A549 (cell line): ENCODE data around the gene ANXA2. TPM values are rescaled to one million over a fixed set of nuclear protein-coding genes. Genes with fewer than 3 reads are reported as not detected.

Experiments used
- ATAC-seq, 2 experiments: fragments of 200-7000 bp in 1 of 2; fragments of >200 bp in 1 of 2; cut with Nextera tagmentation in 1 of 2; cut with Tn5 transposase in 1 of 2; 3 replicates each; pipeline versions ENCODE4 v1.8.0 to v1.9.1; 2018 to 2020; ENCODE audit warnings: mild to moderate bottlenecking in 1 of 2, moderate library complexity in 1 of 2
- CTCF ChIA-PET: fragments of 300-600 bp; sonication (Branson Sonifier 250); formaldehyde crosslinking; extraction: SDS; loops from one replicate; lab custom pipeline; 2021; ENCODE audit warnings: antibody characterized with exemption, inconsistent platforms; lab: Yijun Ruan, JAX
- POLR2A ChIA-PET: fragments of 350-600 bp; formaldehyde crosslinking; extraction: SDS; loops from one replicate; lab custom pipeline; 2021; ENCODE audit warnings: antibody characterized with exemption, inconsistent platforms; lab: Yijun Ruan, JAX
- DNase-seq, 2 experiments: peaks; one replicate each; pipeline versions ENCODE4 v3.0.0 to v3.0.0-alpha.2; 2011 to 2016; ENCODE audit warnings: low read depth in 1 of 2, low spot score in 1 of 2
- FAIRE-seq: peaks from 2 replicates; lab custom pipeline; 2011; peaks lifted over from hg19 to GRCh38; lab: Jason Lieb, UNC
- H3K27ac ChIP-seq, 2 experiments: fragments of >200 bp; sonication (Bioruptor Twin); formaldehyde crosslinking; 3 replicates each; pipeline ENCODE4 v1.5.1; 2016 to 2017
- H3K4me1 ChIP-seq: fragments of >200 bp; sonication (Bioruptor Twin); formaldehyde crosslinking; 3 replicates; pipeline ENCODE4 v1.6.1; 2016
- H3K4me2 ChIP-seq: fragments of >200 bp; sonication (Bioruptor Twin); formaldehyde crosslinking; 3 replicates; pipeline ENCODE4 v1.6.1; 2016
- H3K4me3 ChIP-seq: fragments of >200 bp; sonication (Bioruptor Twin); formaldehyde crosslinking; 3 replicates; pipeline ENCODE4 v1.5.1; 2016
- H3K9me3 ChIP-seq: fragments of >200 bp; sonication (Bioruptor Twin); formaldehyde crosslinking; 3 replicates; pipeline ENCODE4 v1.6.1; 2016
- BHLHE40 ChIP-seq: IDR thresholded peaks from 2 replicates; pipeline ENCODE4 v1.6.1; 2012; ENCODE audit warnings: low read depth, low read length, inconsistent platforms
- CBX8 ChIP-seq: fragments of 200-600 bp; sonication (generic); IDR thresholded peaks from 2 replicates; pipeline ENCODE4 v1.6.1; 2016
- CHD2 ChIP-seq: fragments of 150-350 bp; IDR thresholded peaks from 2 replicates; pipeline ENCODE4 v1.6.1; 2014; ENCODE audit warnings: low read length; ENCODE audit not compliant: partially characterized antibody
- CHD4 ChIP-seq: fragments of 200-600 bp; sonication (generic); IDR thresholded peaks from 2 replicates; pipeline ENCODE4 v1.6.1; 2016; ENCODE audit warnings: antibody characterized with exemption, mild to moderate bottlenecking, borderline replicate concordance
- EHF ChIP-seq: fragments of 250-450 bp; sonication (Bioruptor Pico); IDR thresholded peaks from 2 replicates; pipeline ENCODE4 v1.5.0; 2020; ENCODE audit warnings: mild to moderate bottlenecking
- EHMT2 ChIP-seq: fragments of 200-600 bp; sonication (generic); IDR thresholded peaks from 2 replicates; pipeline ENCODE4 v1.6.1; 2016; ENCODE audit warnings: antibody characterized with exemption, low read depth, mild to moderate bottlenecking, moderate library complexity
- EP300 ChIP-seq, 2 experiments: fragments of >200 bp; sonication (Bioruptor Twin); formaldehyde crosslinking; IDR thresholded peaks; 2 replicates in 1 of 2; 3 replicates in 1 of 2; pipeline ENCODE4 v1.6.1; 2016 to 2017
- FOSL2 ChIP-seq, 2 experiments: fragments of 450-650 bp in 1 of 2; fragments of >200 bp in 1 of 2; sonication (Bioruptor Twin) in 1 of 2; formaldehyde crosslinking; IDR thresholded peaks; 2 replicates each; pipeline versions ENCODE4 v1.5.0 to v1.6.1; 2016 to 2020; ENCODE audit warnings: mild to moderate bottlenecking in 1 of 2, moderate library complexity in 1 of 2
- FOXS1 ChIP-seq: fragments of 250-450 bp; sonication (Bioruptor Pico); IDR thresholded peaks from 2 replicates; pipeline ENCODE4 v1.5.0; 2020; ENCODE audit warnings: mild to moderate bottlenecking, moderate library complexity
- GATA3 ChIP-seq: IDR thresholded peaks from 2 replicates; pipeline ENCODE4 v1.6.1; 2012; ENCODE audit warnings: borderline replicate concordance
- HDAC2 ChIP-seq: fragments of 200-600 bp; sonication (generic); IDR thresholded peaks from 2 replicates; pipeline ENCODE4 v1.6.1; 2016
- HEYL ChIP-seq: fragments of 250-450 bp; sonication (Bioruptor Pico); IDR thresholded peaks from 2 replicates; pipeline ENCODE4 v1.8.0; 2021; ENCODE audit warnings: mild to moderate bottlenecking, moderate library complexity
- HOXA7 ChIP-seq: fragments of 250-450 bp; sonication (Bioruptor Pico); IDR thresholded peaks from 2 replicates; pipeline ENCODE4 v1.5.0; 2020; ENCODE audit warnings: mild to moderate bottlenecking, moderate library complexity
- HOXB13 ChIP-seq: fragments of 250-450 bp; sonication (Bioruptor Pico); IDR thresholded peaks from 2 replicates; pipeline ENCODE4 v1.5.0; 2020; ENCODE audit warnings: low read depth, mild to moderate bottlenecking, moderate library complexity
- HOXB5 ChIP-seq: fragments of 250-450 bp; sonication (Bioruptor Pico); IDR thresholded peaks from 2 replicates; pipeline ENCODE4 v1.5.0; 2020; ENCODE audit warnings: mild to moderate bottlenecking, moderate library complexity
- KDM5A ChIP-seq: fragments of 200-600 bp; sonication (generic); IDR thresholded peaks from 2 replicates; pipeline ENCODE4 v1.6.1; 2016; ENCODE audit warnings: antibody characterized with exemption, mild to moderate bottlenecking
- MAFK ChIP-seq: fragments of 450-650 bp; IDR thresholded peaks from 2 replicates; pipeline ENCODE4 v1.6.1; 2014; ENCODE audit not compliant: partially characterized antibody
- MAZ ChIP-seq: fragments of 150-350 bp; IDR thresholded peaks from 2 replicates; pipeline ENCODE4 v1.6.1; 2014; ENCODE audit warnings: antibody characterized with exemption, low read depth, low read length, borderline replicate concordance
- MYC ChIP-seq: IDR thresholded peaks from 2 replicates; pipeline ENCODE4 v1.6.1; 2012; ENCODE audit warnings: mild to moderate bottlenecking, inconsistent platforms, low read length, improper control_type of control experiment, borderline replicate concordance
- POLR2A ChIP-seq: IDR thresholded peaks from 2 replicates; pipeline ENCODE4 v1.6.1; 2012; ENCODE audit warnings: mild to moderate bottlenecking, low read length
- RFX5 ChIP-seq: fragments of 450-650 bp; IDR thresholded peaks from 2 replicates; pipeline ENCODE4 v1.7.1; 2014; ENCODE audit warnings: antibody characterized with exemption, mild to moderate bottlenecking, moderate library complexity
- SREBF2 ChIP-seq: fragments of 450-650 bp; IDR thresholded peaks from 2 replicates; pipeline ENCODE4 v1.6.1; 2014; ENCODE audit warnings: mild to moderate bottlenecking, moderate library complexity
- ZFP36 ChIP-seq: fragments of 450-650 bp; IDR thresholded peaks from 2 replicates; pipeline ENCODE4 v1.6.1; 2014; ENCODE audit warnings: borderline replicate concordance; ENCODE audit not compliant: partially characterized antibody
- ZNF302 ChIP-seq: fragments of 250-450 bp; sonication (Bioruptor Pico); IDR thresholded peaks from 2 replicates; pipeline ENCODE4 v1.9.0; 2021; ENCODE audit warnings: inconsistent platforms, mild to moderate bottlenecking, moderate library complexity
- polyA plus RNA-seq, 4 experiments: library from polyadenylated mRNA; depleted of rRNA in 3 of 4; stranded (reverse); fragments of >200 nt; fragmentation: RNase III in 1 of 4; extraction: RNeasy Plus Mini Kit Qiagen cat#74134 plus additional on column Dnase treatment in 1 of 4; gene quantifications; 2 replicates in 3 of 4; 3 replicates in 1 of 4; pipeline ENCODE4 v1.2.3, GENCODE V29; 2011 to 2017
- TF ChIP-seq, protein P1 (sequence below): fragments of >200 bp; sonication (Bioruptor Twin); formaldehyde crosslinking; IDR thresholded peaks from 3 replicates; pipeline ENCODE4 v1.6.1; 2016
- TF ChIP-seq, protein P2 (sequence below): fragments of 450-650 bp; IDR thresholded peaks from 2 replicates; pipeline ENCODE4 v1.6.1; 2014; ENCODE audit warnings: antibody characterized with exemption
- TF ChIP-seq, protein P3 (sequence below): fragments of 150-350 bp; IDR thresholded peaks from 2 replicates; pipeline ENCODE4 v1.6.1; 2014; ENCODE audit warnings: low read depth, mild to moderate bottlenecking, low read length
- TF ChIP-seq, protein P4 (sequence below): fragments of 250-450 bp; sonication (Bioruptor Pico); IDR thresholded peaks from 2 replicates; pipeline ENCODE4 v1.5.0; 2021; ENCODE audit warnings: mild to moderate bottlenecking, moderate library complexity, borderline replicate concordance
- TF ChIP-seq, protein P5 (sequence below): IDR thresholded peaks from 2 replicates; pipeline ENCODE4 v1.6.1; 2012
- TF ChIP-seq, protein P6 (sequence below): IDR thresholded peaks from 2 replicates; pipeline ENCODE4 v1.6.1; 2012; ENCODE audit warnings: low read depth, borderline replicate concordance
- TF ChIP-seq, protein P7 (sequence below): fragments of >200 bp; sonication (Bioruptor Twin); formaldehyde crosslinking; IDR thresholded peaks from 3 replicates; pipeline ENCODE4 v1.5.1; 2016

ANXA2 gene
- polyA plus RNA-seq, 2 of the 4 experiments (the other 2 are of a cell fraction), result 4,707 to 5,746 TPM

DNA sequence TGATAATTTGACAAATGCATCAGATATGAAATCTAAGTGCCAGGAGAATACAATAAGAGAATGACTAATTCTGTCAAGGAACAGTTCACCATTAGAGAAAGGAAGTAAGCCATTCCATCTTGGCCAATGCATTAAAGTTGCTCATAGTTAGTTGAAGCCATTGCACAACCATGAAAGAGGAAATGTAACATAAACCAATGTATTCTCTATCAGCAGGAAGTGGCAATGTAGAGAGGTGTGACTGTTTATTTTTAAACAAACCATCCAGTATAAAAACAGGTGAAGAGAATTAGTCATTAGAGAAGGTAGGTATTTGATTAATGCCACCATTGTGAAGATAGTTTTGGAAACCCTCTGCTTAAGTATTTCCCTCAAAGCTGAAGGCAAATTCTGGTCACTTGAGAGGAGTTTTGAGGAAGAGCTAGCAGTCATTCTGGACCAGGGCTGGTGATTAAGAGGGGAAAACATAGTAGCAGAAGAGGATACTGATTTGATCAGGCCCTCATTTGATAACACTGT lies 10.7 kb upstream of the ANXA2 start (continued):
- TF ChIP-seq KDM5A (no peak), HDAC2 (no peak), POLR2A (no peak), FOSL2 (IDR thresholded peaks at IDR 0.05) (peak; percentile 91), FOSL2 (CRISPR knock-in tag; IDR thresholded peaks at IDR 0.05) (peak; percentile 95), CBX8 (no peak), BHLHE40 (no peak), SREBF2 (no peak), GATA3 (peak; percentile 96), EHMT2 (no peak), HOXA7 (CRISPR knock-in tag) (no peak), EHF (CRISPR knock-in tag) (peak; percentile 95), MAZ (no peak), CHD2 (no peak), HOXB5 (peak; percentile 54; the same call in 1 of the 2 replicates), MYC (no peak), ZFP36 (no peak), EP300 (IDR thresholded peaks at IDR 0.05) (peak; percentile 82 to 90; a peak in 3 of 5 replicates)
- TF ChIP-seq, protein P1, sequence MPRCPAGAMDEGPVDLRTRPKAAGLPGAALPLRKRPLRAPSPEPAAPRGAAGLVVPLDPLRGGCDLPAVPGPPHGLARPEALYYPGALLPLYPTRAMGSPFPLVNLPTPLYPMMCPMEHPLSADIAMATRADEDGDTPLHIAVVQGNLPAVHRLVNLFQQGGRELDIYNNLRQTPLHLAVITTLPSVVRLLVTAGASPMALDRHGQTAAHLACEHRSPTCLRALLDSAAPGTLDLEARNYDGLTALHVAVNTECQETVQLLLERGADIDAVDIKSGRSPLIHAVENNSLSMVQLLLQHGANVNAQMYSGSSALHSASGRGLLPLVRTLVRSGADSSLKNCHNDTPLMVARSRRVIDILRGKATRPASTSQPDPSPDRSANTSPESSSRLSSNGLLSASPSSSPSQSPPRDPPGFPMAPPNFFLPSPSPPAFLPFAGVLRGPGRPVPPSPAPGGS, result peak; percentile 90; the same call in 1 of the 3 replicates
- TF ChIP-seq, protein P2, sequence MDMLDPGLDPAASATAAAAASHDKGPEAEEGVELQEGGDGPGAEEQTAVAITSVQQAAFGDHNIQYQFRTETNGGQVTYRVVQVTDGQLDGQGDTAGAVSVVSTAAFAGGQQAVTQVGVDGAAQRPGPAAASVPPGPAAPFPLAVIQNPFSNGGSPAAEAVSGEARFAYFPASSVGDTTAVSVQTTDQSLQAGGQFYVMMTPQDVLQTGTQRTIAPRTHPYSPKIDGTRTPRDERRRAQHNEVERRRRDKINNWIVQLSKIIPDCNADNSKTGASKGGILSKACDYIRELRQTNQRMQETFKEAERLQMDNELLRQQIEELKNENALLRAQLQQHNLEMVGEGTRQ, result no peak
- TF ChIP-seq, protein P3, sequence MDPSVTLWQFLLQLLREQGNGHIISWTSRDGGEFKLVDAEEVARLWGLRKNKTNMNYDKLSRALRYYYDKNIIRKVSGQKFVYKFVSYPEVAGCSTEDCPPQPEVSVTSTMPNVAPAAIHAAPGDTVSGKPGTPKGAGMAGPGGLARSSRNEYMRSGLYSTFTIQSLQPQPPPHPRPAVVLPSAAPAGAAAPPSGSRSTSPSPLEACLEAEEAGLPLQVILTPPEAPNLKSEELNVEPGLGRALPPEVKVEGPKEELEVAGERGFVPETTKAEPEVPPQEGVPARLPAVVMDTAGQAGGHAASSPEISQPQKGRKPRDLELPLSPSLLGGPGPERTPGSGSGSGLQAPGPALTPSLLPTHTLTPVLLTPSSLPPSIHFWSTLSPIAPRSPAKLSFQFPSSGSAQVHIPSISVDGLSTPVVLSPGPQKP, result no peak
- TF ChIP-seq, protein P4, sequence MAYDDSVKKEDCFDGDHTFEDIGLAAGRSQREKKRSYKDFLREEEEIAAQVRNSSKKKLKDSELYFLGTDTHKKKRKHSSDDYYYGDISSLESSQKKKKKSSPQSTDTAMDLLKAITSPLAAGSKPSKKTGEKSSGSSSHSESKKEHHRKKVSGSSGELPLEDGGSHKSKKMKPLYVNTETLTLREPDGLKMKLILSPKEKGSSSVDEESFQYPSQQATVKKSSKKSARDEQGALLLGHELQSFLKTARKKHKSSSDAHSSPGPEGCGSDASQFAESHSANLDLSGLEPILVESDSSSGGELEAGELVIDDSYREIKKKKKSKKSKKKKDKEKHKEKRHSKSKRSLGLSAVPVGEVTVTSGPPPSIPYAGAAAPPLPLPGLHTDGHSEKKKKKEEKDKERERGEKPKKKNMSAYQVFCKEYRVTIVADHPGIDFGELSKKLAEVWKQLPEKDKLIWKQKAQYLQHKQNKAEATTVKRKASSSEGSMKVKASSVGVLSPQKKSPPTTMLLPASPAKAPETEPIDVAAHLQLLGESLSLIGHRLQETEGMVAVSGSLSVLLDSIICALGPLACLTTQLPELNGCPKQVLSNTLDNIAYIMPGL (CRISPR knock-in tag), result no peak
- TF ChIP-seq, protein P5, sequence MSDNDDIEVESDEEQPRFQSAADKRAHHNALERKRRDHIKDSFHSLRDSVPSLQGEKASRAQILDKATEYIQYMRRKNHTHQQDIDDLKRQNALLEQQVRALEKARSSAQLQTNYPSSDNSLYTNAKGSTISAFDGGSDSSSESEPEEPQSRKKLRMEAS, result peak; percentile 92

DNA sequence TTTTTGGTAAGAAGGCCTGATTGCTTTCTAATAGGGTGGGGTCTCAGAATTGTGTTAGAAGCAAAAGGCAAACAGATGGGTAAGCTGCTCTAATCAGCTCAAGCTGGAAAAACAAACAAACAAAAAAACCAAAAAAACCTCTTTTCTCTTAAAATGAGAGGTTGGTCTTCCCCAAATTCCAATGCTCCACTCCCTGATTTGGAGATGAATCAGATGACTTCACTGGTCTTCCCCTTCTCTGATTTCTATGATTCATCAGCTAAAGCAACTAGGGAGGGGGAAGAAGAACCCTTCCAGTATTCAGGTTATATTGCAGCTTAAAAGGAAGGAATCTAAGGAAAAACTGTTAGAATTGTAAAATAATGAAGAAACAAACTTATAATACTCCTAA lies 9.6 kb upstream of the ANXA2 start:
- H3K4me3 ChIP-seq, result no peak overlapping the region
- ATAC-seq (peak; percentile 82), FAIRE-seq (peak; percentile 98), DNase-seq (peak; percentile 93 to 98)
- POLR2A ChIA-PET, result interaction anchor here (0.6 to 4.7 kb wide), 6 partner anchors 12 to 45 kb away, joined by 3 to 152 read pairs (median 4); partner anchors contain the start of gene ANXA2
- CTCF ChIA-PET, result interaction anchor here (0.7 to 4.5 kb wide), 7 partner anchors 9 to 46 kb away, joined by 3 to 20 read pairs (median 4); partner anchors contain the start of gene ANXA2
- H3K4me2 ChIP-seq, result peak overlapping the region; percentile 81
- H3K27ac ChIP-seq, result peak overlapping the region; percentile 90
- no peaks in the 10 kb centered on the region for H3K9me3 ChIP-seq
- peaks cover 61% of the 10 kb centered on the region for H3K4me1 ChIP-seq
- TF ChIP-seq SREBF2 (no peak), HOXB13 (CRISPR knock-in tag) (no peak), MAFK (no peak), HEYL (CRISPR knock-in tag) (no peak), CHD2 (no peak), KDM5A (no peak), RFX5 (no peak), HOXA7 (CRISPR knock-in tag) (no peak), HOXB5 (no peak), ZNF302 (CRISPR knock-in tag) (no peak), CHD4 (no peak), FOXS1 (CRISPR knock-in tag) (no peak)
- TF ChIP-seq, protein P2, result no peak
- TF ChIP-seq, protein P6, sequence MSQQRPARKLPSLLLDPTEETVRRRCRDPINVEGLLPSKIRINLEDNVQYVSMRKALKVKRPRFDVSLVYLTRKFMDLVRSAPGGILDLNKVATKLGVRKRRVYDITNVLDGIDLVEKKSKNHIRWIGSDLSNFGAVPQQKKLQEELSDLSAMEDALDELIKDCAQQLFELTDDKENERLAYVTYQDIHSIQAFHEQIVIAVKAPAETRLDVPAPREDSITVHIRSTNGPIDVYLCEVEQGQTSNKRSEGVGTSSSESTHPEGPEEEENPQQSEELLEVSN, result no peak
- TF ChIP-seq, protein P7, sequence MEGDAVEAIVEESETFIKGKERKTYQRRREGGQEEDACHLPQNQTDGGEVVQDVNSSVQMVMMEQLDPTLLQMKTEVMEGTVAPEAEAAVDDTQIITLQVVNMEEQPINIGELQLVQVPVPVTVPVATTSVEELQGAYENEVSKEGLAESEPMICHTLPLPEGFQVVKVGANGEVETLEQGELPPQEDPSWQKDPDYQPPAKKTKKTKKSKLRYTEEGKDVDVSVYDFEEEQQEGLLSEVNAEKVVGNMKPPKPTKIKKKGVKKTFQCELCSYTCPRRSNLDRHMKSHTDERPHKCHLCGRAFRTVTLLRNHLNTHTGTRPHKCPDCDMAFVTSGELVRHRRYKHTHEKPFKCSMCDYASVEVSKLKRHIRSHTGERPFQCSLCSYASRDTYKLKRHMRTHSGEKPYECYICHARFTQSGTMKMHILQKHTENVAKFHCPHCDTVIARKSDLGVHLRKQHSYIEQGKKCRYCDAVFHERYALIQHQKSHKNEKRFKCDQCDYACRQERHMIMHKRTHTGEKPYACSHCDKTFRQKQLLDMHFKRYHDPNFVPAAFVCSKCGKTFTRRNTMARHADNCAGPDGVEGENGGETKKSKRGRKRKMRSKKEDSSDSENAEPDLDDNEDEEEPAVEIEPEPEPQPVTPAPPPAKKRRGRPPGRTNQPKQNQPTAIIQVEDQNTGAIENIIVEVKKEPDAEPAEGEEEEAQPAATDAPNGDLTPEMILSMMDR, result no peak
- TF ChIP-seq, protein P5, result peak; percentile 68; the same call in 1 of the 2 replicates
